Measurements from ENCODE around the gene CTSH. TPM values are rescaled to one million over a fixed set of nuclear protein-coding genes. Genes with fewer than 3 reads are reported as not detected.

The CTSH gene
- total RNA-seq, 1 experiment from 2014 or later: 20.4 TPM

DNA sequence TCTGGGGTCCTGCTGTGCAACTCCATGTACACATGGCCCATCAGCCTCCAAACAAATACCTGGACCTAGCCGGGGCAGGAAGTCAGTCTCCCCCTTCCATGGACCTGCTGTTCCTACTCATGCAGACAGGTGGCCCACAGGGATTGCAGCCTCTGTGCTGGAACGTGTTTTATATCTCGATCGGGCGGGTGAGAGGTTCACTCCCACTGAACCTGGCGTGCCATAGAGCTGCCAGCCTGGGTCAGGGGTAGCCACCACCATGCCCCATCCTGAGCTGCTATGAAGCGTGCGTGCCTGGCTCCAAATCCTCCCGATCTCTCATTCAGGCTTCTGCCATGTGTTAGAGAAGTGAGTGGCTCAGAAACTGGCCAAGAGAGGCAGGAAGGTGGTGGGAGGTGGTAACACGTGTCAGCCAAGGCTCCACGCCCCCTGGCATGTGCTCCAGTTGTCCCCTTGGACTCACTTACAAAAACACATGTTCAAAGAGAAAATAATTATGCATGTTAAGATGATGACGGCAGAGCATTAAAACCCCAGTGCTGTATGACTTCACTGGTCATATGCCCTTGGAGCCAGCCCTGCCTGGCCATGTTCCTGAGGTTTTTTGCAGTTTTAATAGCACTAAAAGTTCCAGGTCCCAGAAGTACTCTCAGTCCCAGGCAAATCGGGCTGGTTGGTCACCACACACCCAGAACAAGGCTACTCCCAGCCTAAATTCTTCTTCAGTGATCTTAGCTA lies 30.6 kb downstream of the CTSH start:
- ChIA-PET POLR2A (no interaction called here), CTCF (interaction anchor here (0.6 to 2.1 kb wide), 5 partner anchors 31 to 270 kb away, joined by 3 to 24 read pairs (median 3); partner anchors contain the start of gene CTSH)
- peak; percentile 71 for ATAC-seq
- Mint-ChIP-seq H3K4me3 (no peak overlapping the region), H3K27me3 (ENCODE audit: low read depth) (no peaks in the 10 kb centered on the region), H3K27ac (0 out of 2 replicates have a peak overlapping the region, but pooled peaks have one; percentile 35), H3K9me3 (no peaks in the 10 kb centered on the region), H3K36me3 (peaks cover 48% of the 10 kb centered on the region), H3K4me1 (peaks cover 10% of the 10 kb centered on the region)
- peak; percentile 52 for DNase-seq (ENCODE audit: low spot score)
- no peak for TF ChIP-seq ERG (CRISPR knock-in tag; IDR thresholded peaks at IDR 0.05)
- no peak for TF ChIP-seq TEAD1 (CRISPR knock-in tag; IDR thresholded peaks at IDR 0.05)
- peak; percentile 43; the same call in 1 of the 2 replicates for TF ChIP-seq ZNF121 (CRISPR knock-in tag; IDR thresholded peaks at IDR 0.05)
- TF ChIP-seq IRF2 (CRISPR knock-in tag; IDR thresholded peaks at IDR 0.05; ENCODE audit: borderline replicate concordance, low read depth): no peak
- TF ChIP-seq ETV6 (CRISPR knock-in tag; IDR thresholded peaks at IDR 0.05): no peak

DNA sequence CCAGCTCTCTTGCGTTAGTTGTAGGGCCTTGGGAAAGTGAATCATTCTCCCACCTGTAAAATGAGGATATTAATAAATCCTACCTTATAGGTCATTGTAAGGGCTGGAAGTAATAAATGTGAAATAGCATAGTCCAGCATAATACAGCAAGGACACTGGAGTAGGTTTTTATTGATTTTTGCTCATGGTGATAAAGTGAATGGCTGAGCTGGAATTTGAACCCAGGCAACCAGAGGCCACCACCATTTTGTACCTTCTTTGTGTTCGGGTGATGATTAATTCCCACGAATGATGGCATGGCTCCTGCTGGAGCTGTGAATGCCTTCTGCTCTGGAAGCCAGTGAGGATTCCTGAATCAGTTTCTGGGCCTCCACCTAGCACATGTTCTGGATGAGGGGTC lies 31.8 kb downstream of the CTSH start:
- CTCF ChIA-PET: interaction anchor here (2.0 kb wide), 1 partner anchor 67 kb away, joined by 13 read pairs; no protein-coding TSS in a partner anchor
- H3K9me3 Mint-ChIP-seq: no peaks in the 10 kb centered on the region
- no peaks in the 10 kb centered on the region for H3K27me3 Mint-ChIP-seq (ENCODE audit: low read depth)
- ATAC-seq: no peak
- no peak overlapping the region for H3K4me3 Mint-ChIP-seq
- peaks cover 16% of the 10 kb centered on the region for H3K4me1 Mint-ChIP-seq
- no peak overlapping the region for H3K27ac Mint-ChIP-seq
- POLR2A ChIA-PET: interaction anchor here (0.6 kb wide), 1 partner anchor 11 kb away, joined by 4 read pairs; no protein-coding TSS in a partner anchor
- H3K36me3 Mint-ChIP-seq: peaks cover 46% of the 10 kb centered on the region
- DNase-seq (ENCODE audit: low spot score): no peak
- TF ChIP-seq SMAD4 (CRISPR knock-in tag; IDR thresholded peaks at IDR 0.05) (no peak), STAT6 (CRISPR knock-in tag; conservative IDR thresholded peaks at IDR 0.05; ENCODE audit: low read depth) (no peak), FOXJ3 (CRISPR knock-in tag; IDR thresholded peaks at IDR 0.05; ENCODE audit: borderline replicate concordance) (no peak), ZNF281 (CRISPR knock-in tag; IDR thresholded peaks at IDR 0.05) (no peak), MAX (CRISPR knock-in tag; IDR thresholded peaks at IDR 0.05) (no peak), ATF1 (CRISPR knock-in tag; IDR thresholded peaks at IDR 0.05) (no peak), EMX1 (CRISPR knock-in tag; IDR thresholded peaks at IDR 0.05) (no peak), SMAD3 (CRISPR knock-in tag; IDR thresholded peaks at IDR 0.05; ENCODE audit: borderline replicate concordance) (no peak), ARID4B (CRISPR knock-in tag; IDR thresholded peaks at IDR 0.05; ENCODE audit: borderline replicate concordance) (no peak), USF2 (CRISPR knock-in tag; IDR thresholded peaks at IDR 0.05) (no peak), NFE2L1 (CRISPR knock-in tag; IDR thresholded peaks at IDR 0.05) (no peak), MXD4 (CRISPR knock-in tag; IDR thresholded peaks at IDR 0.05; ENCODE audit: borderline replicate concordance) (no peak), ZNF138 (CRISPR knock-in tag; conservative IDR thresholded peaks at IDR 0.05) (no peak), RELA (CRISPR knock-in tag; IDR thresholded peaks at IDR 0.05; ENCODE audit: borderline replicate concordance) (no peak)
- TF ChIP-seq, protein P1, sequence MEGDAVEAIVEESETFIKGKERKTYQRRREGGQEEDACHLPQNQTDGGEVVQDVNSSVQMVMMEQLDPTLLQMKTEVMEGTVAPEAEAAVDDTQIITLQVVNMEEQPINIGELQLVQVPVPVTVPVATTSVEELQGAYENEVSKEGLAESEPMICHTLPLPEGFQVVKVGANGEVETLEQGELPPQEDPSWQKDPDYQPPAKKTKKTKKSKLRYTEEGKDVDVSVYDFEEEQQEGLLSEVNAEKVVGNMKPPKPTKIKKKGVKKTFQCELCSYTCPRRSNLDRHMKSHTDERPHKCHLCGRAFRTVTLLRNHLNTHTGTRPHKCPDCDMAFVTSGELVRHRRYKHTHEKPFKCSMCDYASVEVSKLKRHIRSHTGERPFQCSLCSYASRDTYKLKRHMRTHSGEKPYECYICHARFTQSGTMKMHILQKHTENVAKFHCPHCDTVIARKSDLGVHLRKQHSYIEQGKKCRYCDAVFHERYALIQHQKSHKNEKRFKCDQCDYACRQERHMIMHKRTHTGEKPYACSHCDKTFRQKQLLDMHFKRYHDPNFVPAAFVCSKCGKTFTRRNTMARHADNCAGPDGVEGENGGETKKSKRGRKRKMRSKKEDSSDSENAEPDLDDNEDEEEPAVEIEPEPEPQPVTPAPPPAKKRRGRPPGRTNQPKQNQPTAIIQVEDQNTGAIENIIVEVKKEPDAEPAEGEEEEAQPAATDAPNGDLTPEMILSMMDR (IDR thresholded peaks at IDR 0.05): no peak
